Measurements from ENCODE around the gene TRIM29.

The TRIM29 gene

DNA sequence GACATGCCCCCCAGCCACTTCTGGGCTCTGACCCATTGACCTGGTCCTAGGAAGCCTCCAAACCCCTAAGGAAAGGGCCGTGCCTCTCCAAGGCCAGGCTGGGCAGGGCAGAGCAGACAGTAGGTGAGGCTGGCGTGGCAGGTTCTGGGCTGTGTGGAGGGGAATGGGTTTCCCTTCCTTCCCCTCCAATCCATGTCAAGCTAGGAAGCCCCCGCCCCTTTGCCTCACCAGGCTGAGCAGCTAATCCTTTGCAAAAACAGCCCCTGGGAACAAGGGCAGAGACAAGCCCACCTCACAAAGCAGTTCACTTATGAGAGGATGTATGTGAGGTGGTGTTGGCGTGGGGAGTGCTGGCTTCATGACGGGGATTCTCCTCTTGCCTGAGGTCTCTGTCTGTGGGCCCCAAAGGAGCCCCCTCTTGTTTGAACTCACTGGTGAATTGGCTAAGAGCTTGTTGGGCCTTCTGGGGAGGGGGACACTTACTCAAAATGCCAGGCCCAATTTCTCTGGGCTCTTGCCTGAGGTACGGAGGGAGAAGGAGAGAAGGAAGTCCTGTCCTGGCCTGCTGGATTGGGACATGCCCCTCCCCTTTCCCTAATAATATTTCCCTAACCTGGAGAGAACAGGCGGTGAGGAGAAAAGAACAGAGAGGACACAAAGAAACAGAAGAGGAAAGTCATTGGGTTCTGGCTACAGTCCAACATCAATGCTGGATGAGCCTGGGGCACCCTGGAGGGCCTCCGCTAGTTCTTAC is 1.6 kb upstream of the TRIM29 start:
- no peak for DNase-seq (ENCODE audit: low read depth)

DNA sequence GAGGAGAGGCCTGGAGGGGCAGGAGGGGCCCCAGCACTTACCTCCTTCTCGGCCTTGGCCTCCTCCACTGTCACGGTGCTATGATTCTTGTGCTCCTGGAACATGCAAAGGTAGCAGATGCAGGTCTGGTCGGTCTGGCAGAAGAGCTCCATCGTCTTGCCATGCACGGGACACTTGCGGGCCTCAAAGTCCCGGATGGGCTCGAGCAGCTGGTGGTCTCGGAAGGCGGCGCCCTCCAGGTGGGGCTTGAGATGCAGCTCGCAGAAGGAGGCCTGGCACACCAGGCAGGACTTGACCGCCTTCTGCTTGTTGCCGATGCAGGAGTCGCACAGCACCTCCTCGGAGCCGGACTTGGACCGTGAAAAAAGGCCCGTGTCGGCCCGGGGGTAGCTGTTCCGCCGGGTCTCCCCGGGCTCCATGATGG is 714 bp downstream of the TRIM29 start:
- no peak for DNase-seq (ENCODE audit: low read depth)

DNA sequence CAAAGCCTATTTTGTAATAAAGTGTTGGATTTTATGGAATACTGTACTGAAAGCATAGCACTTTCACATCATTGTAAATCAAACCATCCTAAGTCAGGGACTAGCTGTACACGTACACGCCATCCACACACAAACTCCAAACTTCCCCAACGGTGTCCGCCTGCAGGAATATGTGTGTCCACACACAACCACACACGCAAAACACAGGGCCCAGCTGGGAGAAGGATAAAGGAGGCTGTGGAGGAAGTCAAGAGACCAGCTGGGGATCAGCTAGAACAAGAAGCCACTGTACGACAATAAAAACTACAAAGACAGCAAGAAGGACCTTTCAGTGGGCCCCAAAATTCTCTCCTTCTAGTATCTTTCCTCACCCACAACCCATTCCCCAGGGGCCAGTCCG is 1.6 kb downstream of the TRIM29 start:
- DNase-seq (ENCODE audit: low read depth): no peak

DNA sequence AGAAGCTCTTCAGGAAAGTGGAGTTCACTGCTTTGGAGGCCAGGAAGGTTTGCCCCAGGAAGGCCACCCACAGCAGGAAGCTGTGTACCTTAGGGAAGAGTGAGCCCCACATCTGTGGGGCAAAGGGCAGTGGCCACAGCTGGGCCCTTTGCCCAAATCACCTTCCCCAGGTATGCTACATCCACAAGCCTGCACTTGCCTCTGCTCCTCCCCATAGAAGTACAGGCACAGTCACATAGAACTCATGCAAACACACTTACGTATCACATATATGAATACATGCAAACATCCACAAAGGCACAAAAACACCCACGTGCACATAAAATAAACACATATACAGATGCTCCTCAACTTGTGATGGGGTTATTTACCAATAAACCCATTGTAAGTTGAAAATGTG is 2.1 kb downstream of the TRIM29 start:
- DNase-seq (ENCODE audit: low read depth): no peak

DNA sequence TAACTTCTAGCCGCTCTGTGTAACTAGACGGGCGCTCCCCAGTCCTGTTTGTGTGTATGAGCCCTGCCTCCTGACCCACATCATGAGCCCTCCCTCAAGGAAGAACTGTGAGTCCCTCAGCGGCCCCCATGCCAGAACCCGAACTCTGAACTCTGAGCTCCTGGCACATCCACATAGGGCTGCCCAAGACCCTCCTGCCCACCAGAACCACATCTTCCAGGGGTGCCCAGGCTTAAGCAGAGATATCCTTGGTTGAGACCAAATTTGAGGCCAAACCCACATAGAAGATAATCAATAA is 3.0 kb downstream of the TRIM29 start:
- no peak for DNase-seq (ENCODE audit: low read depth)

- DNase-seq (ENCODE audit: low read depth): no peak
Observed at GRCh38 chr11:120134106-120134930, 3.6 kb downstream of the TRIM29 start.

GRCh38 chr11:120133216-120134105 is 4.5 kb downstream of the TRIM29 start:
- DNase-seq (ENCODE audit: low read depth): no peak

GRCh38 chr11:120132645-120133185 is 5.2 kb downstream of the TRIM29 start:
- DNase-seq (ENCODE audit: low read depth): no peak

DNA sequence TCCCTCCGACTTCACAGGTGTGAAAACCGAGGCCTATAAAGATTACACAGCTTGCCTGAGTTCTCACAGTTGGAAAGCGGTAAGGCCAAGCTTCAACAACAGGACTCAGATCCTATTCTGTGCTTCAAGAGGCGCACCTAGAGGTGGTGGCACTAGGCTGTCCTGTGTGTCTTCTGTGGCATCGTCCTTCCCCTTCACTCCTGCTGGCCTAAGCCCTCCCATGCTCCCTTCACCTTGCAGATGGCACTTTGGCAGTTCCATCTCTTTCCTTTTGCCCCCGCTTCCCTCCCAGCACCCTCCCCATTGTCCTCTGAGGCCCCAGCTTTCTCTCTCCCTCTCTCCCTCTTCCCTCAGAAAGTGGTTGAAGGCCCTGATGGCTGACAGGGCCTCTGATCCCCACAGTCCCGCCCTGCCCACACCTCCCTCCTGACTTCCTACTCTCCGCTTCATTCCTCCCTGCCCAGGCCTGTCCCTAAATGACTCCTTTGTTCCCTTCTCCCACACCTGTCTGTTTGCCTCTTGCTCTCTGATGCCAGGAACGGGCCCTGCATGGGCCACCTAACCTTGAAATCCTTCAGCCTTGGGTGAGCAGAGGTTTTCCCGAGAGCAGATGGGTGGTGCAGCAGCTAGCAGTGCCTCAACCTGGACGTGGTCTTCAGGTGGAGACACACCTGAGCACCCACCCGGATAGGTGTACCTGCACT is 5.8 kb downstream of the TRIM29 start:
- no peak for DNase-seq (ENCODE audit: low read depth)

GRCh38 chr11:120130991-120131760 is 6.7 kb downstream of the TRIM29 start:
- no peak for DNase-seq (ENCODE audit: low read depth)

DNA sequence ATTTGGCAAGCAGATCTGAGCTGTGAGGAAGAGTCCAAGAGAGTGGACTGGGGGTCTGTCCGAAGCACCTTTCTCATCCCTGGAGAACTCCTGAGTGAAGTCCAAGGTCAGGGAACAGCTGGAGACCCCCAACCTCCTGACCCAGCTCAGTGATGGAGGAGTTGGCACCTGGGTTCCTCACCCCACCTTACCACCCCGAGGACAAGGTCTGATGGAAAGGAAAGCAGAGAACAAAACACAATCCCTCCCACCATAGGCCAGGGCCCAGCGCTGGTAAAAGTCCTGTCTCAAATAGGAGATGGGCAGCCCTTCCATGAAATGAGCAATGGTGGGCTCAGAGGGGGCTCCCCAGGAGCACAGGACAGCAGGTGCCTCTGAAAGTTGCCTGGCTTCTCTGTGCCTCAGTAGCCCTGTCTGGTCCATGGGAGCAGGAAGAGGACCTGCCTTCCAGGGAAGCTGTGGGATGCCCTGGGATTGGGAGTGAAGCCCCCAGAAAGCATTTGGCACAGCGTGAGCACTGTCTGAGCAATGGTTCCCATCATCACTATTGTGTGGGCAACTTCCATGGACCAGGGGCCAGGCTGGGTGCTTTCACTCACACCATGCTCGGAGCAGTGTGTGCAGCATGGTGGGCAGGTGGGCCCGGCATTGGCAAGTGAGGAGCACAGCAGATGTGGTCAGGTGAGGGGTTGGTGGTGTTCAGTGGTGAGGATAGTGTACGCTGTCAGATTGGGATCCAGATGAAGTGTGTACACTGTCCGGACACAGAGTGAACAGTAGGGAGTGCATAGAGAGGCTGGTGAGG is 7.5 kb downstream of the TRIM29 start:
- DNase-seq (ENCODE audit: low read depth): no peak

DNA sequence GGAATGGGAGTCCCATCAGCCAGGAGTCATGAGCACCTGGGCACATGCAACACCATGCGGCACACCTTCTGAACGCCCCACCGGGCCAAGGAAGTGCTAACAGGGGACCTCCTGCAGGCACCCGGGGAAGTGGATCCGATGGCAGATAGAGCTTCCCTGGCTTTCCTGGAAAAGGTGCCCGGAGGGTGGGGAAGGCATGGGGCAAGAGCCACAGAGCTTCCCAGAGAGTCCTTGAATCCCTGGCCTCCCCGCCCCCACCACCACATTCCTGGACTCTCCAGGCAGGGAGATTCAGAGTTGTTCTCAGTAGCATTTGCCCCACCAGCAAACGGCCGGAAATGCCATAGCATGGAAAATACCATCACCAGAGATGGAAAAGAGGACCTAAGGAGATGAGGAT is 8.3 kb downstream of the TRIM29 start:
- no peak for DNase-seq (ENCODE audit: low read depth)

DNA sequence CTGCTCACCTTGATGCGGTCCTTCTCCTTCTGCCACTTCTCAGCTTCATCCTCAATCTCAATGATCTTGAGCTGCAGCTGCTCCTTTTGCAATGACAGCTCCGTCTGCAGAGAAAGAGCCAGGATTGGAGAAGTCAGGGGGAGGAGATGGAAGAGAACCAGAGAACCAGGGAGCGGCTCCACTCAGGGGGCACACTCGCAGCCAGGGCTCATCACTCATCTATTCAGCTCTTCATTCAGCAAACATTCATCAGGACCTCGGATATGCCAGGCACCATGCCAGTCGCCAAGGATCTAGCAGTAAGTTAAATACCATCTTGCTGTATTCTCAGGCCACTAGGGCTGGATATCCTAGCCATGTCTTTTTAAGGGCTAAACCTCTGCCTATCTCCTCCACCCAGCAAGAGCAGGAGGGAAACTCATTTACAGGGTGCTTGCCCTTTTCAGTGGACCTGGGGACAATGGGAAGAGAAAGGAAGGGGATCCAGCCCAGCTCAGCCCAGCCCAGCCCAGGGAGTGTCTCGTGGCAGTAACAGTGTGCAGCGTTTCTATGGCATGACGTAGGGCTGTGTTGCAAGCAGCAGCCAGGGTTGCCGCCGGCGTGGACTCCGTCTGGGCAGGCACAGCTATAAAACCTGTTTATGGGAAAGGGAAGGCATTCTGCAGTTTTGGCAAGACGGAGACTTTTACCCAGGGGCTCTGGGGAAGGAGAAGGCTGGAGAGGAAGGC is 9.4 kb downstream of the TRIM29 start:
- no peak for DNase-seq (ENCODE audit: low read depth)

GRCh38 chr11:120127236-120127635 is 10.7 kb downstream of the TRIM29 start:
- no peak for DNase-seq (ENCODE audit: low read depth)

GRCh38 chr11:120126620-120127019 is 11.3 kb downstream of the TRIM29 start:
- no peak for DNase-seq (ENCODE audit: low read depth)

DNA sequence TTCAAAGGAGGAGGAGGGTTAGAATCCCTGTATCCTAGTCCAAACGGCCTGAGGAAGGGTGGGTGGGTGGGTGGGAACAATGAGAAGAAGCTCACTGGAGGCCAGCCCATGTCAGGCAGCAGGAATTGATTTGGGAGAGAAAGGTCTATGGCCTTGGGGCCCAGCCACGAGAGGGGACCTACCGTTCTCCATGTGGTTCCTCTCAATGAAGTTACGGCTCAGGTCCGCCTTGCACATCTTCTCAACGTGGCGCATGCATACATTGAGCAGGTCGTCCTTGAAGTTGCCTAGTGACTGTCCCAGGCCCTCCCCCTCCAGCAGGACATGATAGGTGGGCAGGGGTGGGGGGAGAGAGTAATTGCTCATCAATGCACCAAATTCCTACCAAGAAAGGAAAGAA is 12.4 kb downstream of the TRIM29 start:
- DNase-seq (ENCODE audit: low read depth): no peak

DNA sequence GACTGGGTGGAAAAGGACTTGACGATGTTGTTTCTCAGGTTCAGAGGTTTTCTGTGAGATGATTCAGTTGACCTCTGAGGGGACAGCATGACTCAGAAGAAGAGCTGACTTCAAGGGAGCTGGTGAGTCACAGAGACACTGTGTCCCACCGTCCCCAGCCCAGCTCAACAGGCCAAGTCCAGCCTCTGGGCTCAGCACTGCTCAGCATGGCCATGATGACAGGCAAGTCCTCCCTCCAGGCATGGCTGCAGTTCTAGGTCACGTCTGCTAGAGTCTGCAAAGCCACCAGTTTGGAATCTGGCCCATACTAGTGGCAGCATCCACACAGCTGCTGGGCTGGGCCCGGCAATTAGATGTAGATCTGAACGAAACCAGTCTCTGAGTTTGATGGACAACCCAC is 12.9 kb downstream of the TRIM29 start:
- no peak for DNase-seq (ENCODE audit: low read depth)

DNA sequence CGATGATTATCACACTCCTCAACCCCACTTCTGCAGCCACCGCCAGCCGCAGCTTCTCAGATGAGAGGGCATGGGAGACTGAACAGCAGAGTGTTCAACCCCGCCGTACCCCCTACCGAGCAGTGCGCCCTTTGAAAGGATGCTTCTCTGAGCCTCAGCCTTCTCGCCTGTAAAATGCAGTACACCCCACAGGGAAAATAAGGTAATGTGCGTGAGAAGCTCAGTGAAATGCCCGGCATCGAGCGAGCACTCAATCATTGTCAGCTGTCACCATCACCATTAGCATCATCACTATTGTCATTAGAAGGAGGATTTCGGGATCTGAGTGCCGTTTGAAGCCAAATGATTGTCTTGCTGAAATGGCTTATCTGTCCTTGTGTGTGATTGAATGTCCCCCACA is 13.6 kb downstream of the TRIM29 start:
- DNase-seq (ENCODE audit: low read depth): no peak

GRCh38 chr11:120123946-120124345 is 14.0 kb downstream of the TRIM29 start:
- no peak for DNase-seq (ENCODE audit: low read depth)

Measured in stimulated activated CD8-positive, alpha-beta memory T cell treated with anti-CD3 and anti-CD28 coated beads, Interleukin-4, amount 100 ng/mL, for 24 hours (primary cell).